ENCODE results near the gene ATP5IF1. TPM values are rescaled to one million over a fixed set of nuclear protein-coding genes. Genes with fewer than 3 reads are reported as not detected.

The ATP5IF1 gene
- total RNA-seq, 1 experiment from 2014 or later = 169 TPM

DNA sequence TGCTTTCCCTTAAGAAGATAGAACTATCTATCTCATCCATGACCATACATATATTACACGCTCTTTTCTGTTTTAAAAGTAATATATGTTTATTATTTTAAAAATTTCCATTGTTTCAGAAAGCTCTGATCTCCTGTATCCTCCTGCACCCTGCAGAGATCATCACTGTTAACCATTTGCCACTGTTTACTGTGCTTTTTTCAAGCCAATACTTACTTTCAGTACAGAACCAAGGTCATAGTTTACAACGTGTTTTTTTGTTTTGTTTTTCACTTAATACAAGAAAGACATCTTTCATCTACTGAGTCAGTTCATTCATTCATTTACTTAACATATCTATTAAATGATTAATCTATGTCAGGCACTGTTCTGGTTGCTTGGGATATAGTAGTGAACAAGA lies 33.6 kb downstream of the ATP5IF1 start:
- TF ChIP-seq, protein P1, sequence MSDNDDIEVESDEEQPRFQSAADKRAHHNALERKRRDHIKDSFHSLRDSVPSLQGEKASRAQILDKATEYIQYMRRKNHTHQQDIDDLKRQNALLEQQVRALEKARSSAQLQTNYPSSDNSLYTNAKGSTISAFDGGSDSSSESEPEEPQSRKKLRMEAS (IDR thresholded peaks at IDR 0.05) = no peak
- no peak for TF ChIP-seq ELF1 (IDR thresholded peaks at IDR 0.05; ENCODE audit: borderline replicate concordance, low read depth)
- Histone ChIP-seq H3K4me1 (ENCODE audit: control insufficient read depth in 1 of 2, insufficient read depth in 2 of 2, low read length in 2 of 2) (no peaks in the 10 kb centered on the region), H3K27ac (ENCODE audit: low read depth, low read length) (no peak overlapping the region), H3K4me3 (replicated peaks in 1 of 2; ENCODE audit: low read depth in 1 of 2, low read length in 2 of 2) (no peak overlapping the region), H2AFZ (ENCODE audit: low read depth, low read length, poor library complexity, severe bottlenecking) (no peak overlapping the region), H3K27me3 (ENCODE audit: insufficient read depth, low read length) (no peaks in the 10 kb centered on the region), H3K79me2 (ENCODE audit: insufficient read depth, low read length) (peaks cover 39% of the 10 kb centered on the region), H3K4me2 (ENCODE audit: low read length) (no peak overlapping the region), H3K9ac (ENCODE audit: low read length) (no peak overlapping the region), H3K9me3 (ENCODE audit: control insufficient read depth in 1 of 2, insufficient read depth in 1 of 2, low read depth in 1 of 2, low read length in 2 of 2) (no peaks in the 10 kb centered on the region), H4K20me1 (ENCODE audit: insufficient read depth) (no peaks in the 10 kb centered on the region), H3K36me3 (ENCODE audit: control insufficient read depth in 1 of 2, insufficient read depth in 2 of 2, low read length in 2 of 2) (peaks cover 2 to 10% of the 10 kb centered on the region in 2 experiments; a peak in 3 of 4 replicates), H3K9me2 (ENCODE audit: insufficient read depth) (no peaks in the 10 kb centered on the region)
- POLR2A ChIA-PET = interaction anchor here (1.0 kb wide), 1 partner anchor 10 kb away, joined by 5 read pairs; no protein-coding TSS in a partner anchor
- DNase-seq (ENCODE audit: low read depth, low spot score) (no peak), ATAC-seq (no peak)
- intact Hi-C loops (cut with micrococcal nuclease) = no loop called here
- BruUV-seq (replicated peaks) = no TSS peak
- CTCF ChIA-PET = no interaction called here
- RAD21 ChIA-PET (ENCODE audit: low non-redundant PET in 1 of 2, low total read pairs in 2 of 2, uncharacterized antibody in 2 of 2, unreplicated experiment in 2 of 2) = no interaction called here

DNA sequence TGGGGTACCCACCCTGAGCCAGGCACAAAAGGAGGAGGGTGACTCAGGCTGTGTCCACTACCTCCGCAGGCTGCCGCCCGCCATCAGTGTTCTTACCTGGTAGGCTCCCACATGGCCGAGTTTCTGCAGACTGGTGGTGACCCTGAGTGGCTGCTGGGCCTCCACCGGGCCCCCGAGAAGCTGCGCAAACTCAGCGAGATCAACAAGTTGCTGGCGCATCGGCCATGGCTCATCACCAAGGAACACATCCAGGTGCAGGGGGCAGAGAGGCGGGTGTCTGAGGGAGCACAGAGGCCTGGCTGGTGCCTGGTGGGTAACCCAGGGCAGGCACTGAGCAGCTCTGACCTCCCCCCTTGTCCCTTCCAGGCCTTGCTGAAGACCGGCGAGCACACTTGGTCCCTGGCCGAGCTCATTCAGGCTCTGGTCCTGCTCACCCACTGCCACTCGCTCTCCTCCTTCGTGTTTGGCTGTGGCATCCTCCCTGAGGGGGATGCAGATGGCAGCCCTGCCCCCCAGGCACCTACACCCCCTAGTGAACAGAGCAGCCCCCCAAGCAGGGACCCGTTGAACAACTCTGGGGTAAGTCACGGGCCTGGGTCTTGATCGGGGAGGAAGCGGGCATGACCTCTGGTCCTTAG lies 36.4 kb downstream of the ATP5IF1 start:
- ATAC-seq (no peak), DNase-seq (ENCODE audit: low read depth, low spot score) (no peak)
- Histone ChIP-seq H3K27me3 (ENCODE audit: insufficient read depth, low read length) (no peaks in the 10 kb centered on the region), H3K9me2 (ENCODE audit: insufficient read depth) (no peaks in the 10 kb centered on the region), H3K4me2 (ENCODE audit: low read length) (no peak overlapping the region), H3K36me3 (ENCODE audit: control insufficient read depth in 1 of 2, insufficient read depth in 2 of 2, low read length in 2 of 2) (peaks cover 11 to 15% of the 10 kb centered on the region in 2 experiments), H3K9me3 (ENCODE audit: control insufficient read depth in 1 of 2, insufficient read depth in 1 of 2, low read depth in 1 of 2, low read length in 2 of 2) (no peaks in the 10 kb centered on the region), H4K20me1 (ENCODE audit: insufficient read depth) (no peaks in the 10 kb centered on the region), H3K27ac (ENCODE audit: low read depth, low read length) (no peak overlapping the region), H3K4me1 (ENCODE audit: control insufficient read depth in 1 of 2, insufficient read depth in 2 of 2, low read length in 2 of 2) (no peaks in the 10 kb centered on the region), H2AFZ (ENCODE audit: low read depth, low read length, poor library complexity, severe bottlenecking) (no peak overlapping the region), H3K4me3 (replicated peaks in 1 of 2; ENCODE audit: low read depth in 1 of 2, low read length in 2 of 2) (no peak overlapping the region), H3K79me2 (ENCODE audit: insufficient read depth, low read length) (peaks cover 16% of the 10 kb centered on the region), H3K9ac (ENCODE audit: low read length) (no peak overlapping the region)
- CTCF ChIA-PET = no interaction called here
- POLR2A ChIA-PET = interaction anchor here (0.8 kb wide), 1 partner anchor 13 kb away, joined by 3 read pairs; no protein-coding TSS in a partner anchor
- no TSS peak for BruUV-seq (replicated peaks)
- no peak for TF ChIP-seq EZH2phosphoT487 (IDR thresholded peaks at IDR 0.05; ENCODE audit: borderline replicate concordance)
- TF ChIP-seq, protein P2, sequence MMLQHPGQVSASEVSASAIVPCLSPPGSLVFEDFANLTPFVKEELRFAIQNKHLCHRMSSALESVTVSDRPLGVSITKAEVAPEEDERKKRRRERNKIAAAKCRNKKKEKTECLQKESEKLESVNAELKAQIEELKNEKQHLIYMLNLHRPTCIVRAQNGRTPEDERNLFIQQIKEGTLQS (IDR thresholded peaks at IDR 0.05) = no peak
- no peak for TF ChIP-seq SP1 (IDR thresholded peaks at IDR 0.05; ENCODE audit: low read depth)
- TF ChIP-seq ZNF274 (IDR thresholded peaks at IDR 0.05; ENCODE audit: low read depth, low read length) = no peak
- no peak for TF ChIP-seq TCF7L2 (IDR thresholded peaks at IDR 0.05; ENCODE audit: borderline replicate concordance, extremely low read depth, insufficient read depth, insufficient read length)
- no peak for TF ChIP-seq EGR1 (IDR thresholded peaks at IDR 0.05; ENCODE audit: low read depth)
- TF ChIP-seq, protein P1 (IDR thresholded peaks at IDR 0.05) = no peak
- no peak for TF ChIP-seq ELF1 (IDR thresholded peaks at IDR 0.05; ENCODE audit: borderline replicate concordance, low read depth)
- TF ChIP-seq RAD21 (IDR thresholded peaks at IDR 0.05; ENCODE audit: low read depth) = no peak
- no peak for TF ChIP-seq CEBPB (IDR thresholded peaks at IDR 0.05; ENCODE audit: low read depth)
- TF ChIP-seq POLR2AphosphoS5 (IDR thresholded peaks at IDR 0.05; ENCODE audit: low read depth, low read length) = no peak
- TF ChIP-seq, protein P3, sequence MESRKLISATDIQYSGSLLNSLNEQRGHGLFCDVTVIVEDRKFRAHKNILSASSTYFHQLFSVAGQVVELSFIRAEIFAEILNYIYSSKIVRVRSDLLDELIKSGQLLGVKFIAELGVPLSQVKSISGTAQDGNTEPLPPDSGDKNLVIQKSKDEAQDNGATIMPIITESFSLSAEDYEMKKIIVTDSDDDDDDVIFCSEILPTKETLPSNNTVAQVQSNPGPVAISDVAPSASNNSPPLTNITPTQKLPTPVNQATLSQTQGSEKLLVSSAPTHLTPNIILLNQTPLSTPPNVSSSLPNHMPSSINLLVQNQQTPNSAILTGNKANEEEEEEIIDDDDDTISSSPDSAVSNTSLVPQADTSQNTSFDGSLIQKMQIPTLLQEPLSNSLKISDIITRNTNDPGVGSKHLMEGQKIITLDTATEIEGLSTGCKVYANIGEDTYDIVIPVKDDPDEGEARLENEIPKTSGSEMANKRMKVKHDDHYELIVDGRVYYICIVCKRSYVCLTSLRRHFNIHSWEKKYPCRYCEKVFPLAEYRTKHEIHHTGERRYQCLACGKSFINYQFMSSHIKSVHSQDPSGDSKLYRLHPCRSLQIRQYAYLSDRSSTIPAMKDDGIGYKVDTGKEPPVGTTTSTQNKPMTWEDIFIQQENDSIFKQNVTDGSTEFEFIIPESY (IDR thresholded peaks at IDR 0.05; ENCODE audit: extremely low read depth, insufficient replicate concordance, low read length) = no peak
- intact Hi-C loops (cut with micrococcal nuclease) = no loop called here
- RAD21 ChIA-PET (ENCODE audit: low non-redundant PET in 1 of 2, low total read pairs in 2 of 2, uncharacterized antibody in 2 of 2, unreplicated experiment in 2 of 2) = no interaction called here
